HEK293 (cell line): ENCODE measurements around the gene ZFYVE19.

Experiments used
- CTCF ChIA-PET: fragments of 350-600 bp; formaldehyde crosslinking; extraction: SDS; loops from one replicate; lab custom pipeline; 2021; ENCODE audit warnings: antibody characterized with exemption; lab: Yijun Ruan, JAX
- POLR2A ChIA-PET: fragments of 300-600 bp; formaldehyde crosslinking; extraction: SDS; loops from one replicate; lab custom pipeline; 2020; ENCODE audit warnings: antibody characterized with exemption, inconsistent platforms; lab: Yijun Ruan, JAX
- H3K27ac ChIP-seq: fragments of 200-500 bp; sonication (Bioruptor generic); 2 replicates; pipeline ENCODE4 v1.5.1; 2014; ENCODE audit warnings: low read depth, low read length, control low read depth, inconsistent platforms; ENCODE audit errors: extremely low read depth
- H3K36me3 ChIP-seq, 2 experiments: fragments of 200-500 bp in 1 of 2; sonication (Bioruptor generic) in 1 of 2; 1 replicate in 1 of 2; 2 replicates in 1 of 2; pipeline ENCODE4 v1.5.1; 2014 to 2017; ENCODE audit warnings: inconsistent platforms in 2 of 2, low read length in 2 of 2; ENCODE audit not compliant: control insufficient read depth in 2 of 2, insufficient read depth in 1 of 2
- H3K4me1 ChIP-seq: fragments of 200-500 bp; sonication (Bioruptor generic); 2 replicates; pipeline ENCODE4 v1.5.1; 2014; ENCODE audit warnings: mild to moderate bottlenecking, low read length, inconsistent platforms; ENCODE audit not compliant: control insufficient read depth, insufficient read depth
- H3K4me3 ChIP-seq: 2 replicates; pipeline ENCODE4 v1.5.1; 2011; ENCODE audit warnings: low read depth, mild to moderate bottlenecking, control low read depth, low read length, moderate library complexity
- H3K9me3 ChIP-seq: fragments of 200-500 bp; sonication (Bioruptor generic); 2 replicates; pipeline ENCODE4 v1.5.1; 2014; ENCODE audit warnings: low read depth, low read length, inconsistent platforms; ENCODE audit not compliant: control insufficient read depth, insufficient read depth
- BCL11A ChIP-seq: fragments of 450-650 bp; formaldehyde crosslinking; IDR thresholded peaks from 2 replicates; pipeline ENCODE4 v1.5.1; 2016; ENCODE audit warnings: low read depth, missing biosample characterization, missing genetic modification characterization
- BCL11B ChIP-seq: fragments of 450-650 bp; formaldehyde crosslinking; IDR thresholded peaks from 2 replicates; pipeline ENCODE4 v1.5.1; 2016; ENCODE audit warnings: low read depth, missing biosample characterization, missing genetic modification characterization
- EGR2 ChIP-seq: fragments of 450-650 bp; formaldehyde crosslinking; IDR thresholded peaks from 2 replicates; pipeline ENCODE4 v1.5.1; 2016; ENCODE audit warnings: low read depth, missing biosample characterization, missing genetic modification characterization
- GFI1B ChIP-seq: fragments of 450-650 bp; formaldehyde crosslinking; IDR thresholded peaks from 2 replicates; pipeline ENCODE4 v1.5.1; 2016; ENCODE audit warnings: missing biosample characterization, missing genetic modification characterization
- GLIS2 ChIP-seq: fragments of 450-650 bp; formaldehyde crosslinking; IDR thresholded peaks from 2 replicates; pipeline ENCODE4 v1.5.1; 2016; ENCODE audit warnings: missing biosample characterization, missing genetic modification characterization
- HOXC10 ChIP-seq: sonication (generic); formaldehyde crosslinking; IDR thresholded peaks from 2 replicates; pipeline ENCODE4 v1.8.1; 2023; ENCODE audit warnings: mild to moderate bottlenecking, missing genetic modification reagents
- IKZF3 ChIP-seq: fragments of 450-650 bp; IDR thresholded peaks from 2 replicates; pipeline ENCODE4 v1.5.0; 2018; ENCODE audit warnings: missing biosample characterization, mild to moderate bottlenecking, missing genetic modification characterization, moderate library complexity
- PRDM1 ChIP-seq: fragments of 450-650 bp; formaldehyde crosslinking; IDR thresholded peaks from 2 replicates; pipeline ENCODE4; 2016; ENCODE audit warnings: missing biosample characterization, missing genetic modification characterization
- SP2 ChIP-seq: fragments of 450-650 bp; formaldehyde crosslinking; IDR thresholded peaks from 2 replicates; pipeline ENCODE4 v1.5.1; 2016; ENCODE audit warnings: missing biosample characterization, missing genetic modification characterization
- ZEB2 ChIP-seq: fragments of 450-650 bp; formaldehyde crosslinking; IDR thresholded peaks from 2 replicates; pipeline ENCODE4 v1.5.1; 2016; ENCODE audit warnings: missing biosample characterization, missing genetic modification characterization
- ZFP37 ChIP-seq: fragments of 450-650 bp; formaldehyde crosslinking; IDR thresholded peaks from 2 replicates; pipeline ENCODE4 v1.5.1; 2016; ENCODE audit warnings: missing biosample characterization, missing genetic modification characterization
- ZIC2 ChIP-seq: fragments of 450-650 bp; formaldehyde crosslinking; IDR thresholded peaks from 2 replicates; pipeline ENCODE4 v1.5.1; 2016; ENCODE audit warnings: missing biosample characterization, missing genetic modification characterization
- ZNF138 ChIP-seq: fragments of 450-650 bp; formaldehyde crosslinking; IDR thresholded peaks from 2 replicates; pipeline ENCODE4 v1.5.1; 2016; ENCODE audit warnings: missing biosample characterization, missing genetic modification characterization, borderline replicate concordance
- ZNF16 ChIP-seq: fragments of 450-650 bp; formaldehyde crosslinking; IDR thresholded peaks from 2 replicates; pipeline ENCODE4 v1.5.1; 2016; ENCODE audit warnings: low read depth, missing biosample characterization, missing genetic modification characterization
- ZNF19 ChIP-seq: fragments of 450-650 bp; formaldehyde crosslinking; IDR thresholded peaks from 2 replicates; pipeline ENCODE4; 2016; ENCODE audit warnings: missing biosample characterization, missing genetic modification characterization, low read depth
- ZNF211 ChIP-seq: fragments of 450-650 bp; formaldehyde crosslinking; IDR thresholded peaks from 2 replicates; pipeline ENCODE4 v1.5.1; 2016; ENCODE audit warnings: low read depth, missing biosample characterization, missing genetic modification characterization
- ZNF266 ChIP-seq: fragments of 450-650 bp; formaldehyde crosslinking; IDR thresholded peaks from 2 replicates; pipeline ENCODE4 v1.5.1; 2016; ENCODE audit warnings: missing biosample characterization, missing genetic modification characterization, low read depth
- ZNF391 ChIP-seq: fragments of 450-650 bp; formaldehyde crosslinking; IDR thresholded peaks from 2 replicates; pipeline ENCODE4 v1.5.1; 2016; ENCODE audit warnings: low read depth, missing biosample characterization, missing genetic modification characterization, borderline replicate concordance
- ZNF416 ChIP-seq: fragments of 450-650 bp; formaldehyde crosslinking; IDR thresholded peaks from 2 replicates; pipeline ENCODE4 v1.5.1; 2016; ENCODE audit warnings: missing biosample characterization, missing genetic modification characterization
- ZNF510 ChIP-seq: fragments of 450-650 bp; formaldehyde crosslinking; IDR thresholded peaks from 2 replicates; pipeline ENCODE4 v1.5.1; 2018; ENCODE audit warnings: mild to moderate bottlenecking, missing genetic modification characterization, missing biosample characterization; ENCODE audit not compliant: insufficient replicate concordance
- ZNF555 ChIP-seq: fragments of 450-650 bp; formaldehyde crosslinking; conservative IDR thresholded peaks from 2 replicates; pipeline ENCODE4 v1.5.1; 2017; ENCODE audit warnings: missing biosample characterization, mild to moderate bottlenecking, missing genetic modification characterization, inconsistent platforms
- ZNF600 ChIP-seq: fragments of 450-650 bp; formaldehyde crosslinking; IDR thresholded peaks from 2 replicates; pipeline ENCODE4 v1.5.1; 2016; ENCODE audit warnings: missing biosample characterization, missing genetic modification characterization
- ZNF623 ChIP-seq: fragments of 450-650 bp; formaldehyde crosslinking; IDR thresholded peaks from 2 replicates; pipeline ENCODE4 v1.5.1; 2016; ENCODE audit warnings: missing biosample characterization, missing genetic modification characterization
- ZNF791 ChIP-seq: fragments of 450-650 bp; formaldehyde crosslinking; IDR thresholded peaks from 2 replicates; pipeline ENCODE4 v1.5.1; 2016; ENCODE audit warnings: missing biosample characterization, missing genetic modification characterization
- TF ChIP-seq, protein P1 (sequence below): fragments of 450-650 bp; formaldehyde crosslinking; IDR thresholded peaks from 2 replicates; pipeline ENCODE4 v1.5.1; 2016; ENCODE audit warnings: missing biosample characterization, missing genetic modification characterization
- TF ChIP-seq, protein P2 (sequence below): fragments of 450-650 bp; formaldehyde crosslinking; IDR thresholded peaks from 2 replicates; pipeline ENCODE4 v1.5.1; 2016; ENCODE audit warnings: missing biosample characterization, missing genetic modification characterization
- TF ChIP-seq, protein P3 (sequence below): fragments of 450-650 bp; formaldehyde crosslinking; IDR thresholded peaks from 2 replicates; pipeline ENCODE4 v1.5.1; 2016; ENCODE audit warnings: missing biosample characterization, missing genetic modification characterization
- TF ChIP-seq, protein P4 (sequence below): fragments of 450-650 bp; formaldehyde crosslinking; IDR thresholded peaks from 2 replicates; pipeline ENCODE4 v1.5.1; 2016; ENCODE audit warnings: missing biosample characterization, missing genetic modification characterization

The ZFYVE19 gene

DNA sequence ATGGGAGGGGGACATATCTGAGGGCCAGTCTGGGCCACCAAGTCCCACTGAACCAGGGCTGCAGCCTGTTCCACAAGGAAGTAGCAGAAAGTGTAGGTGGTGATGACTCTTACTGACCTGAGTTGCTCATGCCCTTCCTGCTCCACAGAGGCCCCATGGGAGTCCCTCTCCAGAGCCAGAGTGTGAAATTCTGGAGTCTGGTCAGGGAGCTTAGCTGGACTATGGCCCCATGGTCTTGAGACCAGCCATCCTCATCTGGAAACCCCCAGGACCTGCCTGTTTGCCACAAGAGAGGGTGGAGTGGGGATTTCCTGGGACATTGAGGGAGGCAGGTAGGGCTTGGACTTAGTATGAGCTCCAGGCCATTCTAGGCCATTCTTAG lies 39.9 kb downstream of the ZFYVE19 start:
- peaks cover 3% of the 10 kb centered on the region; the same call in 1 of the 2 replicates for H3K4me1 ChIP-seq
- no peaks in the 10 kb centered on the region for H3K9me3 ChIP-seq
- no peak for TF ChIP-seq ZNF391
- TF ChIP-seq ZNF138 (tag by site-specific recombination): no peak
- peak; percentile 5; the same call in 1 of the 2 replicates for TF ChIP-seq GLIS2
- TF ChIP-seq BCL11B: no peak
- TF ChIP-seq ZNF211 (tag by site-specific recombination): no peak
- TF ChIP-seq, protein P1, sequence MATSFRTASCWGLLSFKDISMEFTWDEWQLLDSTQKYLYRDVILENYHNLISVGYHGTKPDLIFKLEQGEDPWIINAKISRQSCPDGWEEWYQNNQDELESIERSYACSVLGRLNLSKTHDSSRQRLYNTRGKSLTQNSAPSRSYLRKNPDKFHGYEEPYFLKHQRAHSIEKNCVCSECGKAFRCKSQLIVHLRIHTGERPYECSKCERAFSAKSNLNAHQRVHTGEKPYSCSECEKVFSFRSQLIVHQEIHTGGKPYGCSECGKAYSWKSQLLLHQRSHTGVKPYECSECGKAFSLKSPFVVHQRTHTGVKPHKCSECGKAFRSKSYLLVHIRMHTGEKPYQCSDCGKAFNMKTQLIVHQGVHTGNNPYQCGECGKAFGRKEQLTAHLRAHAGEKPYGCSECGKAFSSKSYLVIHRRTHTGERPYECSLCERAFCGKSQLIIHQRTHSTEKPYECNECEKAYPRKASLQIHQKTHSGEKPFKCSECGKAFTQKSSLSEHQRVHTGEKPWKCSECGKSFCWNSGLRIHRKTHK (tag by site-specific recombination): no peak
- TF ChIP-seq, protein P2, sequence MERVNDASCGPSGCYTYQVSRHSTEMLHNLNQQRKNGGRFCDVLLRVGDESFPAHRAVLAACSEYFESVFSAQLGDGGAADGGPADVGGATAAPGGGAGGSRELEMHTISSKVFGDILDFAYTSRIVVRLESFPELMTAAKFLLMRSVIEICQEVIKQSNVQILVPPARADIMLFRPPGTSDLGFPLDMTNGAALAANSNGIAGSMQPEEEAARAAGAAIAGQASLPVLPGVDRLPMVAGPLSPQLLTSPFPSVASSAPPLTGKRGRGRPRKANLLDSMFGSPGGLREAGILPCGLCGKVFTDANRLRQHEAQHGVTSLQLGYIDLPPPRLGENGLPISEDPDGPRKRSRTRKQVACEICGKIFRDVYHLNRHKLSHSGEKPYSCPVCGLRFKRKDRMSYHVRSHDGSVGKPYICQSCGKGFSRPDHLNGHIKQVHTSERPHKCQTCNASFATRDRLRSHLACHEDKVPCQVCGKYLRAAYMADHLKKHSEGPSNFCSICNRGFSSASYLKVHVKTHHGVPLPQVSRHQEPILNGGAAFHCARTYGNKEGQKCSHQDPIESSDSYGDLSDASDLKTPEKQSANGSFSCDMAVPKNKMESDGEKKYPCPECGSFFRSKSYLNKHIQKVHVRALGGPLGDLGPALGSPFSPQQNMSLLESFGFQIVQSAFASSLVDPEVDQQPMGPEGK: no peak
- TF ChIP-seq ZNF16 (tag by site-specific recombination): no peak
- no peak for TF ChIP-seq ZNF19
- no peak for TF ChIP-seq ZNF623 (tag by site-specific recombination)
- TF ChIP-seq SP2 (tag by site-specific recombination): no peak
- no peak for TF ChIP-seq ZNF416
- TF ChIP-seq, protein P3, sequence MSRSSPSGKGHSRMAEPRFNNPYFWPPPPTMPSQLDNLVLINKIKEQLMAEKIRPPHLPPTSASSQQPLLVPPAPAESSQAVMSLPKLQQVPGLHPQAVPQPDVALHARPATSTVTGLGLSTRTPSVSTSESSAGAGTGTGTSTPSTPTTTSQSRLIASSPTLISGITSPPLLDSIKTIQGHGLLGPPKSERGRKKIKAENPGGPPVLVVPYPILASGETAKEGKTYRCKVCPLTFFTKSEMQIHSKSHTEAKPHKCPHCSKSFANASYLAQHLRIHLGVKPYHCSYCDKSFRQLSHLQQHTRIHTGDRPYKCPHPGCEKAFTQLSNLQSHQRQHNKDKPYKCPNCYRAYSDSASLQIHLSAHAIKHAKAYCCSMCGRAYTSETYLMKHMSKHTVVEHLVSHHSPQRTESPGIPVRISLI (tag by site-specific recombination): no peak
- TF ChIP-seq ZNF600 (tag by site-specific recombination): 0 out of 2 replicates have a peak, but pooled peaks have one; percentile 22
- no peak for TF ChIP-seq ZEB2 (tag by site-specific recombination)
- TF ChIP-seq ZNF791 (tag by site-specific recombination): no peak
- TF ChIP-seq ZFP37 (tag by site-specific recombination): no peak
- TF ChIP-seq, all 188 proteins: peak for 2
- no peak overlapping the region for H3K27ac ChIP-seq
- CTCF ChIA-PET: interaction anchor here (0.6 to 5.2 kb wide), 6 partner anchors 11 to 56 kb away, joined by 3 to 63 read pairs (median 5); partner anchors contain the start of genes RHOV and VPS18
- H3K4me3 ChIP-seq: no peak overlapping the region
- POLR2A ChIA-PET: interaction anchor here (0.7 to 1.8 kb wide), 6 partner anchors 12 to 82 kb away, joined by 3 to 7 read pairs (median 4); partner anchors contain the start of genes DLL4, RHOV and VPS18
- H3K36me3 ChIP-seq: peaks cover 0 to 6% of the 10 kb centered on the region in 2 experiments; a peak in 2 of 3 replicates

DNA sequence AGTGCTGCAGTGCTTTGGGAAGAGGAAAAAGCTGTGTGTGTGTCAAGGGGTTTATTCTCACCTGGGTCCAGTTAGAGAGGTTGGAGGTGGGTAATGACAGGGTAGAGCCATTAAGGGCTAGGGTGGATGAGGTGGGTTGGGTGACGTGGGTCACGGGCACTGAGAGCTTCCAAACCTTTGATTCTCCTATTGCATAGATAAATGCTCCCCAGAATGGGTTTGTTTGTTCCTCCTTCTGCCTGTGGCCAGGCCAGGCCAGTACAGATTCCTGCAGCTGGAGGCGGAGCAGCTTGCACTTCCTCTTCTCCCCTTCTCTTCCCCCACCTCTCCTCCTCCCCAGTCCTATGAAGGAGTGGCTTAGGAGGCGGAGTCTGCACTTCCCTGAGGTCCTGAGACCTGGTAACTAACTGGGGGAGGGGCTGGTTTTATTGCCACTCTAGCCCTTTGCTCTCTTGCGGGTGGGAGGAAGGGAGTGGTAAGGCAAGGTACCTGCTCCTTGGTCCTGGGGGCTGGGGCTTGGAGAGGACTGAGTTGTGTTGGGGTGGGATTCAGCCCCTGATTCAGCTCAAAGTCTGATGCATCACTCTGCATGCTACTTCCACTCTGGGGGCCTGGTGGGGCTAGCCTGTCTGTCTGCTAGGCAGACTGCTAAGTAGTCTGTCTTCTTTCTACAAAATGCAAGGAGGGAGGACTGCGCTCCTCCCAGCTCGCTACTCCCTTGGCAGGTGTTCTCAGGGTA lies 40.5 kb downstream of the ZFYVE19 start:
- Histone ChIP-seq H3K4me1 (peaks cover 3% of the 10 kb centered on the region; the same call in 1 of the 2 replicates), H3K27ac (no peak overlapping the region), H3K36me3 (peaks cover 0 to 6% of the 10 kb centered on the region in 2 experiments; a peak in 2 of 3 replicates), H3K9me3 (no peaks in the 10 kb centered on the region), H3K4me3 (no peak overlapping the region)
- ChIA-PET POLR2A (interaction anchor here (0.7 to 1.8 kb wide), 6 partner anchors 11 to 81 kb away, joined by 3 to 7 read pairs (median 4); partner anchors contain the start of genes DLL4, RHOV and VPS18), CTCF (interaction anchor here (0.7 to 5.2 kb wide), 6 partner anchors 11 to 168 kb away, joined by 3 to 63 read pairs (median 5); partner anchors contain the start of genes RHOV and VPS18)
- TF ChIP-seq ZNF555 (tag by site-specific recombination): no peak
- TF ChIP-seq GFI1B (tag by site-specific recombination): no peak
- no peak for TF ChIP-seq ZNF266 (tag by site-specific recombination)
- TF ChIP-seq, protein P4, sequence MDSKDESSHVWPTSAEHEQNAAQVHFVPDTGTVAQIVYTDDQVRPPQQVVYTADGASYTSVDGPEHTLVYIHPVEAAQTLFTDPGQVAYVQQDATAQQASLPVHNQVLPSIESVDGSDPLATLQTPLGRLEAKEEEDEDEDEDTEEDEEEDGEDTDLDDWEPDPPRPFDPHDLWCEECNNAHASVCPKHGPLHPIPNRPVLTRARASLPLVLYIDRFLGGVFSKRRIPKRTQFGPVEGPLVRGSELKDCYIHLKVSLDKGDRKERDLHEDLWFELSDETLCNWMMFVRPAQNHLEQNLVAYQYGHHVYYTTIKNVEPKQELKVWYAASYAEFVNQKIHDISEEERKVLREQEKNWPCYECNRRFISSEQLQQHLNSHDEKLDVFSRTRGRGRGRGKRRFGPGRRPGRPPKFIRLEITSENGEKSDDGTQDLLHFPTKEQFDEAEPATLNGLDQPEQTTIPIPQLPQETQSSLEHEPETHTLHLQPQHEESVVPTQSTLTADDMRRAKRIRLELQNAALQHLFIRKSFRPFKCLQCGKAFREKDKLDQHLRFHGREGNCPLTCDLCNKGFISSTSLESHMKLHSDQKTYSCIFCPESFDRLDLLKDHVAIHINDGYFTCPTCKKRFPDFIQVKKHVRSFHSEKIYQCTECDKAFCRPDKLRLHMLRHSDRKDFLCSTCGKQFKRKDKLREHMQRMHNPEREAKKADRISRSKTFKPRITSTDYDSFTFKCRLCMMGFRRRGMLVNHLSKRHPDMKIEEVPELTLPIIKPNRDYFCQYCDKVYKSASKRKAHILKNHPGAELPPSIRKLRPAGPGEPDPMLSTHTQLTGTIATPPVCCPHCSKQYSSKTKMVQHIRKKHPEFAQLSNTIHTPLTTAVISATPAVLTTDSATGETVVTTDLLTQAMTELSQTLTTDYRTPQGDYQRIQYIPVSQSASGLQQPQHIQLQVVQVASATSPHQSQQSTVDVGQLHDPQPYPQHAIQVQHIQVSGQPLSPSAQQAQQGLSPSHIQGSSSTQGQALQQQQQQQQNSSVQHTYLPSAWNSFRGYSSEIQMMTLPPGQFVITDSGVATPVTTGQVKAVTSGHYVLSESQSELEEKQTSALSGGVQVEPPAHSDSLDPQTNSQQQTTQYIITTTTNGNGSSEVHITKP (tag by site-specific recombination): peak; percentile 68; the same call in 1 of the 2 replicates
- peak; percentile 71 for TF ChIP-seq EGR2 (tag by site-specific recombination)
- TF ChIP-seq HOXC10 (CRISPR knock-in tag): no peak
- TF ChIP-seq ZNF510: no peak
- no peak for TF ChIP-seq ZIC2
- no peak for TF ChIP-seq PRDM1 (tag by site-specific recombination)
- TF ChIP-seq BCL11A: no peak
- peak; percentile 61 for TF ChIP-seq IKZF3 (tag by site-specific recombination)
